ENCODE measurements around the gene C3orf22. TPM values are rescaled to one million over a fixed set of nuclear protein-coding genes. Genes with fewer than 3 reads are reported as not detected.
A peak's percentile ranks its signal among the peaks of the same experiment; 100 is the strongest.
"Not testable (repeated sequence)": the region's sequence is repeated elsewhere in the genome, so short reads cannot be mapped to it uniquely, and the experiment has no call there.

The C3orf22 gene, protein sequence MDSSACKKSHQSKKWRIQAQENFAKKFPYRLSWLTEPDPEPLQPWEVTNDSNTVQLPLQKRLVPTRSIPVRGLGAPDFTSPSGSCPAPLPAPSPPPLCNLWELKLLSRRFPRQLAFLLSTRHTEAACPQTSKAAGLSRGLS
- 0.22 to 0.38 TPM in 2 of 3 replicates, not detected in the other for total RNA-seq

- Mint-ChIP-seq H3K4me1 (no peaks in the 10 kb centered on the region), H3K4me3 (no peak within 1 kb of the TSS), H3K36me3 (no peaks in the 10 kb centered on the region), H3K9me3 (peaks cover 24% of the 10 kb centered on the region), H3K27me3 (ENCODE audit: low read depth) (peaks cover 20% of the 10 kb centered on the region), H3K27ac (no peak within 1 kb of the TSS)
- TF ChIP-seq, protein P1, sequence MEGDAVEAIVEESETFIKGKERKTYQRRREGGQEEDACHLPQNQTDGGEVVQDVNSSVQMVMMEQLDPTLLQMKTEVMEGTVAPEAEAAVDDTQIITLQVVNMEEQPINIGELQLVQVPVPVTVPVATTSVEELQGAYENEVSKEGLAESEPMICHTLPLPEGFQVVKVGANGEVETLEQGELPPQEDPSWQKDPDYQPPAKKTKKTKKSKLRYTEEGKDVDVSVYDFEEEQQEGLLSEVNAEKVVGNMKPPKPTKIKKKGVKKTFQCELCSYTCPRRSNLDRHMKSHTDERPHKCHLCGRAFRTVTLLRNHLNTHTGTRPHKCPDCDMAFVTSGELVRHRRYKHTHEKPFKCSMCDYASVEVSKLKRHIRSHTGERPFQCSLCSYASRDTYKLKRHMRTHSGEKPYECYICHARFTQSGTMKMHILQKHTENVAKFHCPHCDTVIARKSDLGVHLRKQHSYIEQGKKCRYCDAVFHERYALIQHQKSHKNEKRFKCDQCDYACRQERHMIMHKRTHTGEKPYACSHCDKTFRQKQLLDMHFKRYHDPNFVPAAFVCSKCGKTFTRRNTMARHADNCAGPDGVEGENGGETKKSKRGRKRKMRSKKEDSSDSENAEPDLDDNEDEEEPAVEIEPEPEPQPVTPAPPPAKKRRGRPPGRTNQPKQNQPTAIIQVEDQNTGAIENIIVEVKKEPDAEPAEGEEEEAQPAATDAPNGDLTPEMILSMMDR (IDR thresholded peaks at IDR 0.05; ENCODE audit: unreplicated experiment): no peak
- peak; percentile 16 to 29 for DNase-seq (ENCODE audit: low spot score in 2 of 2, unreplicated experiment in 2 of 2)
Observed at GRCh38 chr3:126558336-126559071, at the start of gene C3orf22. TSS of gene C3orf22 (minus strand) at chr3:126558932. CDS start at chr3:126553390, 5,542 bp downstream.

DNA sequence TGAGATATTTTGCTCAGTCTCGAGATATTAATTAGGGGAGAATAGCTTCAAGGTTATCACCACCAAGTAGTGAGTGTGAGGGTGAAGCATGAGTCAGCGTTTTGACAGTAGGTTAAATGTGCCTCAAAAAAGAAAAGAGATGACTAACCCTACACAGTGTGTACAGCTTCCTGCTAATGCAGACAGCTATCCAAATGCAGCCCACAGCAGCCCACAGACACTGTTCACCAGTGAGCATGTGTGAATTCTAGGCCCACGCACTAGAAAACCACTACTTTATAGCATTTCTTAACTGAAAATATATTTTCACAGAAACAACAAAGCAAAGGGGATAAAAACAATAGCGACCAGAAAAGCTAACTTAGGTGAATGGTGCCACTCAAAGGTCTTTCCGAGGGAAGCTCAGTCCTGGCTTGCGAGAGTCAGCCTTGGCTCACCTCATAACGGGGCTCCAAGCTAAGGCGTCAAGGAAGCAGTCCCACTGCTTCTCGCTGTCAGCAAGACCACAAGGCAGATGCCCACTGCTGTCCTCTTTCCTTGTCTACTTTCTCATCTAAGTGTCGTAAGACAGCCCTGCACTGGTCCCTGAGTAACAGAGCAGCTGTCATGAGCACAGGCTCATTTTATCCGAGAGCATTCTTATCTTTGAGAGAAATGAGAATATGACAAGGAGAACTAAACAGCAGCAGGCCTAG, 48.6 kb upstream of the C3orf22 start:
- H3K27ac Mint-ChIP-seq: no peak overlapping the region
- no peaks in the 10 kb centered on the region for H3K27me3 Mint-ChIP-seq (ENCODE audit: low read depth)
- no peaks in the 10 kb centered on the region for H3K4me1 Mint-ChIP-seq
- peaks cover 15% of the 10 kb centered on the region for H3K9me3 Mint-ChIP-seq
- no peak overlapping the region for H3K4me3 Mint-ChIP-seq
- TF ChIP-seq, protein P1 (IDR thresholded peaks at IDR 0.05; ENCODE audit: unreplicated experiment): no peak
- no peak for DNase-seq (ENCODE audit: low spot score in 2 of 2, unreplicated experiment in 2 of 2)
- peaks cover 57% of the 10 kb centered on the region for H3K36me3 Mint-ChIP-seq

DNA sequence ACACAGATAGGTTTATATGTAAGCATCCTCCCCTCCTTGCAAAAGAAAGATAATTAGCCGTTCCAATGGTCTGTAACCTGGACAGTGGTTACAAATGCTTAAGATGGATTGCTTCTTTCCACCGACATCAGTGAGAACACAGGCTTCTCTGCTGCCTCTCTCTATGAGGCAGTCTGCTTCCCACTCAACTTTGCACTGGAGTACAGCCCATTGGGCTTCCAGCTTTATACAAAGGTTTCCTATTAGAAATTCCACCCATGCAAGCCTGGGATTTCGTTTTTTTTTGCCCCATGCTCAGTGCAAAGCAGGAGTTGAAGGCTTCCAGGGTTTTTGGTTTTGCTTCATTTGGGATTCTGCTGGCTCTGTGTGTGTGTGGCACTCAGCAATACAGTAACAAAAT, 47.3 kb upstream of the C3orf22 start:
- peaks cover 17% of the 10 kb centered on the region for H3K9me3 Mint-ChIP-seq
- no peaks in the 10 kb centered on the region for H3K27me3 Mint-ChIP-seq (ENCODE audit: low read depth)
- no peak overlapping the region for H3K4me3 Mint-ChIP-seq
- no peak overlapping the region for H3K27ac Mint-ChIP-seq
- no peak for DNase-seq (ENCODE audit: low spot score in 2 of 2, unreplicated experiment in 2 of 2)
- TF ChIP-seq, protein P1 (IDR thresholded peaks at IDR 0.05; ENCODE audit: unreplicated experiment): no peak
- H3K4me1 Mint-ChIP-seq: no peaks in the 10 kb centered on the region
- H3K36me3 Mint-ChIP-seq: peaks cover 59% of the 10 kb centered on the region

- Mint-ChIP-seq H3K36me3 (peaks cover 53% of the 10 kb centered on the region), H3K9me3 (peaks cover 17% of the 10 kb centered on the region), H3K27ac (no peak overlapping the region), H3K4me1 (no peaks in the 10 kb centered on the region), H3K27me3 (ENCODE audit: low read depth) (no peaks in the 10 kb centered on the region), H3K4me3 (no peak overlapping the region)
- DNase-seq (ENCODE audit: low spot score in 2 of 2, unreplicated experiment in 2 of 2): no peak
- TF ChIP-seq, protein P1 (IDR thresholded peaks at IDR 0.05; ENCODE audit: unreplicated experiment): no peak
Observed at GRCh38 chr3:126604691-126605090, 46.0 kb upstream of the C3orf22 start.

GRCh38 chr3:126599101-126599500, 40.4 kb upstream of the C3orf22 start:
- no peak for DNase-seq (ENCODE audit: low spot score in 2 of 2, unreplicated experiment in 2 of 2)
- Mint-ChIP-seq H3K36me3 (peaks cover 37% of the 10 kb centered on the region), H3K27me3 (ENCODE audit: low read depth) (no peaks in the 10 kb centered on the region), H3K27ac (no peak overlapping the region), H3K4me1 (no peaks in the 10 kb centered on the region), H3K4me3 (no peak overlapping the region), H3K9me3 (peaks cover 42% of the 10 kb centered on the region)
- TF ChIP-seq, protein P1 (IDR thresholded peaks at IDR 0.05; ENCODE audit: unreplicated experiment): no peak

- not testable (repeated sequence) for H3K4me3 Mint-ChIP-seq; DNase-seq (ENCODE audit: low spot score in 2 of 2, unreplicated experiment in 2 of 2); H3K4me1 Mint-ChIP-seq; H3K27ac Mint-ChIP-seq; H3K27me3 Mint-ChIP-seq (ENCODE audit: low read depth)
- peaks cover 46% of the 10 kb centered on the region for H3K9me3 Mint-ChIP-seq
- H3K36me3 Mint-ChIP-seq: peaks cover 32% of the 10 kb centered on the region
Observed at GRCh38 chr3:126595479-126595878, 36.7 kb upstream of the C3orf22 start.

DNA sequence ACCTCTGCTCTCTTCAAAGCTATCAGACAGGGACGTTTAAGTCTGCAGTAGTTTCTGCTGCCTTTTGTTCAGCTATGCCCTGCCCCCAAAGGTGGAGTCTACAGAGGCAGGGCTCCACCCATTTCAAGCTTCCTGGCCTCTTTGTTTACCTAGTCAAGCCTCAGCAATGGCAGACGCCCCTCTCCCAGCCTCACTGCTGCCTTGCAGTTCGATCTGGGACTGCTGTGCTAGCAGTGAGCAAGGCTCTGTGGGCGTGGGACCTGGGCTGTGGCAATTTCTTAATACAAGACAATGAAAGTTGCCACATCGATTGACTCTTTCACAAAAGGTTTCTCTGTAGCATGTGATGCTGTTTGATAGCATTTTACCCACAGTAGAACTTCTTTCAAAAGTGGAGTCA, 32.8 kb upstream of the C3orf22 start:
- H3K9me3 Mint-ChIP-seq: peaks cover 63% of the 10 kb centered on the region
- H3K4me3 Mint-ChIP-seq; H3K27me3 Mint-ChIP-seq (ENCODE audit: low read depth); H3K4me1 Mint-ChIP-seq; DNase-seq (ENCODE audit: low spot score in 2 of 2, unreplicated experiment in 2 of 2); H3K27ac Mint-ChIP-seq: not testable (repeated sequence)
- peaks cover 24% of the 10 kb centered on the region for H3K36me3 Mint-ChIP-seq
